Measurements from ENCODE around the gene ZCCHC14.

ZCCHC14 gene

GRCh38 chr16:87435372-87436224 is 57.2 kb downstream of the ZCCHC14 start:
- H3K4me3 Mint-ChIP-seq, result no peak overlapping the region
- peaks cover 15% of the 10 kb centered on the region for H3K27me3 Mint-ChIP-seq (ENCODE audit: low read depth)
- H3K36me3 Mint-ChIP-seq (ENCODE audit: low read depth), result peaks cover 1% of the 10 kb centered on the region
- peaks cover 8% of the 10 kb centered on the region for H3K4me1 Mint-ChIP-seq (ENCODE audit: low read depth)
- no peaks in the 10 kb centered on the region for H3K9me3 Mint-ChIP-seq
- no peak overlapping the region for H3K27ac Mint-ChIP-seq

DNA sequence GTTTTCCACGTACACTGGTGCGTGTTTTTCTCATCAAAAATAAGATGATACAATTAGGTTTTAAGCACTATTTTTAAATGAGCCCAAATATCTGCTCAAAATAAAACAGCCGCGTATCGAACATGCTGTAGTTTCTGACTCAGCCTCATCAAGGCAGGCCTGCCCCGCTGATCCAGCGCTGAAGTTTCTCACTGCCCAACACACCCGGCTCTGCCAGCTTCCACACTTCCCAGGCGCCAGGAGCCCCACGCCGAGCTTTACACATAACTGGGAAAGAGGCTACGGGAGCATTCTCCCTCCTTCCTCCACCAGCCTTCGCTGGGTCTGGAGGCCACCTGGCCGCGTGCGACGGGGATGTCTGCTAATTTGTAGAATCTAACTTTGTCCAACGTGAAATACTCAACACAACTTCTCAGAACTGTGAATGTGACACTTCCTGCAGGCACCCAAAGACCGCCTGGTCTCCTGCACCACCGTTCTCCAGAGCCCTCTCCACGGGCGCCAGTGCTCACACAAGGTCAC is 58.6 kb downstream of the ZCCHC14 start:
- Mint-ChIP-seq H3K27ac (no peak overlapping the region), H3K27me3 (ENCODE audit: low read depth) (peaks cover 15% of the 10 kb centered on the region), H3K4me1 (ENCODE audit: low read depth) (peaks cover 8% of the 10 kb centered on the region), H3K9me3 (no peaks in the 10 kb centered on the region), H3K36me3 (ENCODE audit: low read depth) (peaks cover 1% of the 10 kb centered on the region), H3K4me3 (no peak overlapping the region)

GRCh38 chr16:87432330-87432915 is 60.4 kb downstream of the ZCCHC14 start:
- peaks cover 8% of the 10 kb centered on the region for H3K4me1 Mint-ChIP-seq (ENCODE audit: low read depth)
- H3K9me3 Mint-ChIP-seq, result no peaks in the 10 kb centered on the region
- H3K36me3 Mint-ChIP-seq (ENCODE audit: low read depth), result peaks cover 1% of the 10 kb centered on the region
- peaks cover 15% of the 10 kb centered on the region for H3K27me3 Mint-ChIP-seq (ENCODE audit: low read depth)
- H3K27ac Mint-ChIP-seq, result no peak overlapping the region
- H3K4me3 Mint-ChIP-seq, result no peak overlapping the region

DNA sequence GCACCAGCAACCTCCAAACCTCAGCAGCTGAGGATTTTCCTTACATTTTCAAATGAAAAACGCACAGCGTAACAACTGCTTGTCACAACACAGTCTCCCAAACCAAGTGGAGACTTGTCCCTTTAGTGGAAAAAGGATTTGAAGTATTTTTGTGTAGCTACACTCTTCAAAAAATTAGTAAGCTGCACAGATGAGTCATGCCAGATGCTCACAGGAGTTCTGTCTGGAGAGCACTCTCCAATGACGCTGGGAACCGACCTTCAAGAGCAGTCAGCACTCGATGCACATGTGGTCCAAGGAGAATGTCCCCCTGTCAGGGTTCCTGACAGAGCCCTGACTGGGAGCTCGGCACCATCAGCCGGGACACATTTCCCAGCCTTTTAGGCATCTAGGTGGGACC is 60.9 kb downstream of the ZCCHC14 start:
- no peak overlapping the region for H3K27ac Mint-ChIP-seq
- H3K9me3 Mint-ChIP-seq, result no peaks in the 10 kb centered on the region
- peaks cover 8% of the 10 kb centered on the region for H3K4me1 Mint-ChIP-seq (ENCODE audit: low read depth)
- no peak overlapping the region for H3K4me3 Mint-ChIP-seq
- peaks cover 15% of the 10 kb centered on the region for H3K27me3 Mint-ChIP-seq (ENCODE audit: low read depth)
- H3K36me3 Mint-ChIP-seq (ENCODE audit: low read depth), result peaks cover 1% of the 10 kb centered on the region

- Mint-ChIP-seq H3K27me3 (ENCODE audit: low read depth) (no peaks in the 10 kb centered on the region), H3K4me3 (no peak overlapping the region), H3K4me1 (ENCODE audit: low read depth) (no peaks in the 10 kb centered on the region), H3K27ac (no peak overlapping the region), H3K9me3 (no peaks in the 10 kb centered on the region), H3K36me3 (ENCODE audit: low read depth) (no peaks in the 10 kb centered on the region)
Measured at GRCh38 chr16:87426423-87427215, 66.2 kb downstream of the ZCCHC14 start.

DNA sequence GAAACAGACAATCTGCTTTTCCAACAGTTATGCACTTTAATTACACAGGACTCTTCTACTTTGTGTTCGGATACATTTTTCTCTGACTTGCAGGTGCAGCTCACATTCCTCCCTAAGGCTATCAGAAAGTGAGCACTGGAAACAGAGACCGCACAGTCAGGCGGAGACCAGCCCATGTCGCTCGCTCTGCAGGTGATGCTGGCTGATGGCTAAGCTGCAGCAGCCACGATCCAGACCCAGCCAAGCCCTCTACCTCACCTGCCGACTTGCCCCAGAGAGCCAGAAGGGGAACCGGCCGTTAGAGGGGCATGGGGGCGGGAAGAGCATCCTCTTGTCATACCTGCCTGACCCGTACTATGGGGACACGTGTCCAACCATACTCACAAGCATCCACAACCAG is 66.9 kb downstream of the ZCCHC14 start:
- H3K36me3 Mint-ChIP-seq (ENCODE audit: low read depth), result no peaks in the 10 kb centered on the region

GRCh38 chr16:87424266-87424665 is 68.6 kb downstream of the ZCCHC14 start:
- H3K4me3 Mint-ChIP-seq, result no peak overlapping the region
- no peaks in the 10 kb centered on the region for H3K4me1 Mint-ChIP-seq (ENCODE audit: low read depth)
- no peaks in the 10 kb centered on the region for H3K36me3 Mint-ChIP-seq (ENCODE audit: low read depth)
- H3K9me3 Mint-ChIP-seq, result no peaks in the 10 kb centered on the region
- H3K27ac Mint-ChIP-seq, result no peak overlapping the region
- no peaks in the 10 kb centered on the region for H3K27me3 Mint-ChIP-seq (ENCODE audit: low read depth)

More for the DNA sequence above, 66.9 kb downstream of the ZCCHC14 start:
- Mint-ChIP-seq H3K4me1 (ENCODE audit: low read depth) (no peaks in the 10 kb centered on the region), H3K27me3 (ENCODE audit: low read depth) (no peaks in the 10 kb centered on the region), H3K27ac (no peak overlapping the region), H3K9me3 (no peaks in the 10 kb centered on the region), H3K4me3 (no peak overlapping the region)

DNA sequence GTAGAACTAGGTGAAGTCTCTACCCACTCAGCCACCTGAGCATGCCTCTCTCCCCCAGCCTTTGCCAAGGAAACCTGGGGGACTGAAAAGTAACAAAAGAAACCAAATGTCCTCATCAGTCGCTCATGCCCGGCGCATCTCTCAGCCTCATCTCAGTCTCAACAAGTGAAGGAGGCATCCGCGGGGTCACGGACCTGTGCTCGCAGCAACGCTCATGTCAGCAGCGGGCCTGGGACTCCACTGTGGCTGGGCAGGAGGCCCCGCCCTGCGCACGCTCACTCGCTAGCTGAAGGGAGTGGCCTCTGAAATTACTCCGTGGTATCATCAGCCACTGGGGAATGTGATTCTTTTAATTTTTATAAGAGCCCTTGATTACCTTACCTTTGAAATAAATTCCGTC is 69.4 kb downstream of the ZCCHC14 start:
- no peak overlapping the region for H3K27ac Mint-ChIP-seq
- H3K9me3 Mint-ChIP-seq, result no peaks in the 10 kb centered on the region
- H3K4me1 Mint-ChIP-seq (ENCODE audit: low read depth), result no peaks in the 10 kb centered on the region
- no peak overlapping the region for H3K4me3 Mint-ChIP-seq
- H3K27me3 Mint-ChIP-seq (ENCODE audit: low read depth), result no peaks in the 10 kb centered on the region
- no peaks in the 10 kb centered on the region for H3K36me3 Mint-ChIP-seq (ENCODE audit: low read depth)

GRCh38 chr16:87422106-87422505 is 70.7 kb downstream of the ZCCHC14 start:
- no peak overlapping the region for H3K27ac Mint-ChIP-seq
- H3K4me3 Mint-ChIP-seq, result no peak overlapping the region
- no peaks in the 10 kb centered on the region for H3K27me3 Mint-ChIP-seq (ENCODE audit: low read depth)
- no peaks in the 10 kb centered on the region for H3K36me3 Mint-ChIP-seq (ENCODE audit: low read depth)
- no peaks in the 10 kb centered on the region for H3K4me1 Mint-ChIP-seq (ENCODE audit: low read depth)
- H3K9me3 Mint-ChIP-seq, result no peaks in the 10 kb centered on the region

DNA sequence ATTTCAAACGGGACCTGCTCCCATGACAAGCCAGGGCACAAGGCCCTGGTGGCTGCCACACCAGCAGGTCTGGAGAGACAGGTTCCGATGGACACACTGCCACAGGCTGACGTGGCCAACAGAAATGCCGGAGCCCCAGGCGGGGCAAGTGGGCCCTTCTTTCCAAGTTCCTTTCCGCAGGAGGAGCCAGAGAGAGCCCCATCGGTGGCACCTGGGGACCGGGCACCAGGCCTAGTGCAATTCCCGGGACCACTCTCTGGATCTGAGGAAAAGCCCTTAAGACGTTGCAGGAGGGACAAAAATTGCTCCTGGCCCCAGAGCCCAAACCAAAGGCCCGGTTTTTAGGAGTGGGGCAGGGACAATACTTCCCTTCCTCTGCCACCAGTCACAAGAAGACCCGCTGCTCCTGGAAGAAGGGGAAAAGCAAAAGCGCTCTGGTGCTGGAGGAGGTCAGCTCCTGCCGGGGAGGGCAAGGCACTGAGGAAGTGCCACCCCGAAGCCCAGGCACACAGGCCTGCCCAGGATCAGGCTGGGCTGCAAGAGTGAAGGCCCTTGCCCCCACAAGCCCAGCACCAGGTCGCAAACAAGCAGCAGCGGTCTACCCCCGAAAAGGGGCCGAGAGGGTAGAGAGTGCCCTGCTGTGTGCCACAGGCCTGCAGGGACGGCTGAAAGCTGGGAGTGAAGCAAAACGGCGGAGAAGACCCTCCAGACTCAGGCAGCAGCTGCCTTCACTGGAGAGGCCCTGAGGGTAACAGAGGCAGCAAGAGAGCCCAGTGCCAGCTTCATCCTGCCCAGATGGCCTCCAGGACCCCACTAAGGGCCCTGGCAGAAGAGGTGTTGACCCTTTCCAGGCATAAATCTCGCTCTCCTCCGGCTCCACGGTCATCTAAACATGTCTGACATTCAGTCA is 71.6 kb downstream of the ZCCHC14 start:
- Mint-ChIP-seq H3K4me1 (ENCODE audit: low read depth) (no peaks in the 10 kb centered on the region), H3K36me3 (ENCODE audit: low read depth) (no peaks in the 10 kb centered on the region), H3K4me3 (no peak overlapping the region), H3K9me3 (no peaks in the 10 kb centered on the region), H3K27ac (no peak overlapping the region), H3K27me3 (ENCODE audit: low read depth) (no peaks in the 10 kb centered on the region)

DNA sequence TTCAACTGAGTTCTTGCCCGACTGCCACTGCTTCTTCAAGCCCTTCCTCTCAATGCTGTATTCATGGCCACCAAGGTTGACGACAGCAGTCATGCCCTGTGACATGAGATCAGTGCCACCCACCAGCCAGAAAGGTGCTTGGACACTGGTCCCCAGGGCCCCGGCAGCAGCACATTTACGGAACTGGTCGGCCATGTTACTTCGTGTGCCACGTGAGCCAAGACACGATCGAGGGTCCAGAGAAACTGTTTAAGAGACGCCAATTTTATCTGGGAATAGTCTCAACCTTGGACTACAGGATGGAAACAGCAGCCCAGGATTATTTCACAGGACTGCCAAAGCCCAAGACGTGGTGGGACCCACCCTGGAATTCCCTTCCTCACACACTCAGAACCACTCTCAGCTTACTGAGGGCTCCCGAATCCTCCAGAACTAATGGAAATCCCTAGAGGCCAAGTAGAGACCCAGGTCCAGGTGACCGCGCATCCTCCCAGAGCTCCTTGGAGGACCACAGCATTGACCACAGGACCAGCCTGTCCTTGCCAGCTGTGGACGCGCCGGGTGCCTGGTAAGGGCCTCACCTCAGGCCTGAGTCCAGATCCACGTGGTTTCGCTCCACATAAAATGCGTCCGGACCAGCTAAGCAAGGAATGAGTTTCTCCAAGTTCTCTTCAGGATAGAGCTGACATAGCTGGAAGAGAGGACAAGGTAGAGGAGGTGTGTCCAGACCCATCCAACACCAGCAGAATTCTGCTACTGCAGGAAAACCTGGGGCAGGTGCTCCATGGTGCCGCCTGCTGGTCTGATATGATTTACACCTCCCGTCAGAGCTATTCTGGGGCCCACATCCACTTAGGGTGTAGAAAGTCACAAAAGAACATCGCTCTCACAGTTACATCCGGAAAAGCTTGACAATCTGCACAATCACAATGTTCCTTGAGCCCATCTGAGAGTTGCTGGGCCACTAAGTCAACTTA is 72.5 kb downstream of the ZCCHC14 start:
- Mint-ChIP-seq H3K27ac (no peak overlapping the region), H3K4me3 (no peak overlapping the region), H3K4me1 (ENCODE audit: low read depth) (no peaks in the 10 kb centered on the region), H3K27me3 (ENCODE audit: low read depth) (no peaks in the 10 kb centered on the region), H3K36me3 (ENCODE audit: low read depth) (no peaks in the 10 kb centered on the region), H3K9me3 (no peaks in the 10 kb centered on the region)

DNA sequence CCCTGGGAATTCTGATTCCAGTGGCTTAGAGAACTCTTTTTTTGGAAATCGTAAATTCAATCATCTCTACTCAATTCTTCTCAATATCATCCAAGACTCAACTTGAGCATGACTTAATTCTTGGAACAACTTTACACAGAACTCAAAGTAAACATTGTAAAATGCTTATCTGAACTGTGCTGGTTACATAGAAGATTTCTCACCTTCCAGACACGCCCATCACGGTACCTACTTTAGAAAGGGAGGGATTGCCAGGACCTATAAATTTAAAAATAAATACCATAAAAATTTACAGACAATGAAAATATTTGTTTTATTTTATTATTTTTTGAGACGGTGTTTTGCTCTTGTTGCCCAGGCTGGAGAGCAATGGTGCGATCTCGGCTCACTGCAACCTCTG is 74.2 kb downstream of the ZCCHC14 start:
- Mint-ChIP-seq H3K36me3 (ENCODE audit: low read depth) (no peaks in the 10 kb centered on the region), H3K27ac (no peak overlapping the region), H3K4me1 (ENCODE audit: low read depth) (no peaks in the 10 kb centered on the region), H3K9me3 (no peaks in the 10 kb centered on the region), H3K27me3 (ENCODE audit: low read depth) (no peaks in the 10 kb centered on the region), H3K4me3 (no peak overlapping the region)

DNA sequence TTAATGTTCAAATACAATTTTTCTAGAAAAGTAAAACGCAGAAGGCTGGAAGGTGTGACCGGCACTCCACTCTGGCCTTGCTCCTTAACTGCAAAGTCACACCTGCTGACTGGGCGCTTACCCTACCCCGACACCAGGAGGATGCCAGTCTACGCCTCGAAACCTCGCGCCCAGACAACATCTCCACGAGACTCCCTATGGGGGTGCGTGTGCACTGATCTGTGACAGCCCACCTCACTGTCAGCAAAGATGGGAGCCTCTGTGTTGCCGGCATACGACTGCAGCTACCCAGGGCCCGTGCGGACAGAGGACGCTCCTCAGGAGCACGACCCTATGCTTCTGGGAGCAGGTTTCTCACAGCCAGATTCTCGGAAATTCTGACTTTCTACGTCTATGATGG is 74.6 kb downstream of the ZCCHC14 start:
- Mint-ChIP-seq H3K36me3 (ENCODE audit: low read depth) (no peaks in the 10 kb centered on the region), H3K4me3 (no peak overlapping the region), H3K27me3 (ENCODE audit: low read depth) (no peaks in the 10 kb centered on the region), H3K9me3 (no peaks in the 10 kb centered on the region), H3K27ac (no peak overlapping the region), H3K4me1 (ENCODE audit: low read depth) (no peaks in the 10 kb centered on the region)
